ENCODE results near the gene SHOC2.

Gene SHOC2

GRCh38 chr10:110971638-110972037, 52.2 kb downstream of the SHOC2 start:
- Histone ChIP-seq H3K9ac (ENCODE audit: low read length) (no peak overlapping the region), H2AK5ac (ENCODE audit: low read length) (no peak overlapping the region), H2BK120ac (ENCODE audit: low read depth, low read length) (no peak overlapping the region), H3K79me2 (ENCODE audit: control insufficient read depth, insufficient read depth, low read length) (peaks cover 4% of the 10 kb centered on the region), H3K27ac (ENCODE audit: low read depth, low read length) (no peak overlapping the region), H3K4me3 (ENCODE audit: low read length) (no peak overlapping the region), H3K4ac (ENCODE audit: low read depth, low read length) (no peak overlapping the region), H3K18ac (ENCODE audit: low read length) (no peak overlapping the region), H3K56ac (ENCODE audit: low read length) (no peak overlapping the region), H3K79me1 (ENCODE audit: low read length) (no peaks in the 10 kb centered on the region), H2BK15ac (replicated peaks; ENCODE audit: low read depth) (no peak overlapping the region), H3K4me1 (ENCODE audit: control insufficient read depth, low read depth, low read length) (no peaks in the 10 kb centered on the region), H4K8ac (ENCODE audit: low read depth, low read length) (no peak overlapping the region), H3K23ac (ENCODE audit: low read length) (no peak overlapping the region), H4K5ac (ENCODE audit: low read length) (no peak overlapping the region), H3K36me3 (ENCODE audit: control insufficient read depth, insufficient read depth, low read length) (no peaks in the 10 kb centered on the region), H3K4me2 (ENCODE audit: low read length) (no peak overlapping the region), H3K27me3 (ENCODE audit: insufficient read depth, low read length, poor library complexity) (no peaks in the 10 kb centered on the region), H2BK5ac (ENCODE audit: low read length) (no peak overlapping the region)
- DNase-seq = no peak

DNA sequence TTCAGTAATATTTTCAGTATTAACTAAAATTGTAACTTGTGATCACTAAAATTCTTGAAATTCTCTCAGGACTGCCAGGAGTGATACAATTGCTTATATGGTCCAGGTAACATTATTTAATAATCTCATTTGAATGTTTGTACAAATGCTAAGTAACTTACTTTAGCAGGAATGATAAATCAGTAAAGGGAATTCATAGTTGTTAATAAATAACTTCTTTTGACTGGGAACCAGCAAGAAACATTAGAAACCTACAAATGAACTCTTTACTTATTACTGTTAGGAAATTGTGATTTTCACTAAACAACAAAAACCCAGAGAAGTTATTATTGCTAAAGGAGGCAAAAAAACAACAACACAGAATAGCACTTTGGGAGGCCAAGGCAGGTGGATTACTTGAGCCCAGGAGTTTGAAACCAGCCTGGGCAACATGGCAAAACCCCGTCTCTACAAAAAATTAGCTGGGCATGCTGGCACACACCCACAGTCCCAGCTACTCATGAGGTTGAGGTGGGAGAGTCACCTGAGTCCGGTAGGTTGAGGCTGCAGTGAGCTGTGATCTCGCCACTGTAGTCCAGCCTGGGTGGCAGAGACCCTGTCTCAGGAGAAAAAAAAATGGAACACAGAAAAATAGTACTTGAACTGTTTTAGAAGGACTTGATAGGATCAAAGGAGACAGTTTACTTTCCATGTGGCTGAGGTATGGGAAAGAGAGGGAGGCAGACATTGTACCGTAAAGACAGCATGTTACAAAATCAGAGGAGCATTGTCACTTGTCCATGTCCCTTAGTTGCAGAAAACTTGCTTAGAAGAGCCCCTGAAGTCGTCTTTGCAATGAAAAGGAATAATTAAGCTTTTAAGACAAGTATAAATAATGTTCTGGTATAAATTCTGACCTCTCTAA, 53.1 kb downstream of the SHOC2 start:
- no peak overlapping the region for H3K18ac ChIP-seq (ENCODE audit: low read length)
- no peak overlapping the region for H3K27ac ChIP-seq (ENCODE audit: low read depth, low read length)
- peaks cover 4% of the 10 kb centered on the region for H3K79me2 ChIP-seq (ENCODE audit: control insufficient read depth, insufficient read depth, low read length)
- H3K36me3 ChIP-seq (ENCODE audit: control insufficient read depth, insufficient read depth, low read length) = no peaks in the 10 kb centered on the region
- no peak overlapping the region for H3K23ac ChIP-seq (ENCODE audit: low read length)
- no peak overlapping the region for H2AK5ac ChIP-seq (ENCODE audit: low read length)
- no peak for DNase-seq
- H3K4me2 ChIP-seq (ENCODE audit: low read length) = no peak overlapping the region
- no peak overlapping the region for H3K4me3 ChIP-seq (ENCODE audit: low read length)
- no peak overlapping the region for H2BK15ac ChIP-seq (replicated peaks; ENCODE audit: low read depth)
- no peaks in the 10 kb centered on the region for H3K27me3 ChIP-seq (ENCODE audit: insufficient read depth, low read length, poor library complexity)
- H2BK120ac ChIP-seq (ENCODE audit: low read depth, low read length) = no peak overlapping the region
- no peak overlapping the region for H3K9ac ChIP-seq (ENCODE audit: low read length)
- no peaks in the 10 kb centered on the region for H3K79me1 ChIP-seq (ENCODE audit: low read length)
- no peaks in the 10 kb centered on the region for H3K4me1 ChIP-seq (ENCODE audit: control insufficient read depth, low read depth, low read length)
- no peak overlapping the region for H3K56ac ChIP-seq (ENCODE audit: low read length)
- no peak overlapping the region for H2BK5ac ChIP-seq (ENCODE audit: low read length)
- H3K4ac ChIP-seq (ENCODE audit: low read depth, low read length) = no peak overlapping the region
- H4K8ac ChIP-seq (ENCODE audit: low read depth, low read length) = no peak overlapping the region
- H4K5ac ChIP-seq (ENCODE audit: low read length) = no peak overlapping the region
- no CpG with 5 or more reads among the region's 5 CpGs for WGBS (ENCODE audit: extremely low coverage, insufficient coverage, low lambda C conversion rate)

- no CpG with 5 or more reads among the region's 3 CpGs for WGBS (ENCODE audit: extremely low coverage, insufficient coverage, low lambda C conversion rate)
Observed at GRCh38 chr10:110973400-110973799, 54.0 kb downstream of the SHOC2 start.

GRCh38 chr10:110976577-110976976, 57.2 kb downstream of the SHOC2 start:
- WGBS (ENCODE audit: extremely low coverage, insufficient coverage, low lambda C conversion rate) = no CpG with 5 or more reads among the region's 1 CpG
- no peak overlapping the region for H2BK15ac ChIP-seq (replicated peaks; ENCODE audit: low read depth)

More at GRCh38 chr10:110973400-110973799, 54.0 kb downstream of the SHOC2 start:
- peaks cover 2% of the 10 kb centered on the region for H3K79me1 ChIP-seq (ENCODE audit: low read length)
- no peak overlapping the region for H2BK5ac ChIP-seq (ENCODE audit: low read length)
- H3K36me3 ChIP-seq (ENCODE audit: control insufficient read depth, insufficient read depth, low read length) = no peaks in the 10 kb centered on the region
- no peak for DNase-seq
- peaks cover 5% of the 10 kb centered on the region for H3K79me2 ChIP-seq (ENCODE audit: control insufficient read depth, insufficient read depth, low read length)
- H3K18ac ChIP-seq (ENCODE audit: low read length) = no peak overlapping the region
- H2BK15ac ChIP-seq (replicated peaks; ENCODE audit: low read depth) = no peak overlapping the region
- H3K23ac ChIP-seq (ENCODE audit: low read length) = no peak overlapping the region
- H4K8ac ChIP-seq (ENCODE audit: low read depth, low read length) = no peak overlapping the region
- H2AK5ac ChIP-seq (ENCODE audit: low read length) = no peak overlapping the region
- no peaks in the 10 kb centered on the region for H3K27me3 ChIP-seq (ENCODE audit: insufficient read depth, low read length, poor library complexity)
- H3K4ac ChIP-seq (ENCODE audit: low read depth, low read length) = no peak overlapping the region
- no peak overlapping the region for H2BK120ac ChIP-seq (ENCODE audit: low read depth, low read length)
- no peaks in the 10 kb centered on the region for H3K4me1 ChIP-seq (ENCODE audit: control insufficient read depth, low read depth, low read length)
- no peak overlapping the region for H3K9ac ChIP-seq (ENCODE audit: low read length)
- H4K5ac ChIP-seq (ENCODE audit: low read length) = no peak overlapping the region
- H3K4me2 ChIP-seq (ENCODE audit: low read length) = no peak overlapping the region
- H3K56ac ChIP-seq (ENCODE audit: low read length) = no peak overlapping the region
- no peak overlapping the region for H3K27ac ChIP-seq (ENCODE audit: low read depth, low read length)
- H3K4me3 ChIP-seq (ENCODE audit: low read length) = no peak overlapping the region

DNA sequence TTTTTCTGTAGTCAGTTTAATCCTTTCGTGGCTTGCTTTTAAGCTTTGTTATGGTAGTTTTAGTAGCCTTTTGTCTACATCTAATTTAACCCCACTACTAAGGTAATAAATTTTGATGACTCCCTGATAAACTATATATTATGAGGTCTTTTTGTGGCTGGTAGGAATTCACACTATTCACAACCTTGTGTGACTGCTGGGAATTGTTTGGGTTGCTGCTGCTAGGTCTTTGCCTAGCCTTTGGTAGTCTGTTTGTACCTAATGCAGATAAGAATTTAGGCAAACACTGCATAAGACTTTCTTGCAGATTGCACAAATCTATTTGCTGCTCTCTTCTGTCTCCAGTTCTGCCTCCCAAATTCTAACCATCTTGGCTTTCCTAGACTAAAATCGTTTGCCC, 58.3 kb downstream of the SHOC2 start:
- H2BK15ac ChIP-seq (replicated peaks; ENCODE audit: low read depth) = no peak overlapping the region
- peaks cover 2% of the 10 kb centered on the region for H3K4me1 ChIP-seq (ENCODE audit: control insufficient read depth, low read depth, low read length)
- no peaks in the 10 kb centered on the region for H3K36me3 ChIP-seq (ENCODE audit: control insufficient read depth, insufficient read depth, low read length)
- H4K5ac ChIP-seq (ENCODE audit: low read length) = no peak overlapping the region
- no peak overlapping the region for H4K8ac ChIP-seq (ENCODE audit: low read depth, low read length)
- no peak overlapping the region for H2BK5ac ChIP-seq (ENCODE audit: low read length)
- WGBS (ENCODE audit: extremely low coverage, insufficient coverage, low lambda C conversion rate) = no CpG with 5 or more reads among the region's 2 CpGs
- no peak overlapping the region for H3K27ac ChIP-seq (ENCODE audit: low read depth, low read length)
- H3K9ac ChIP-seq (ENCODE audit: low read length) = no peak overlapping the region
- no peak overlapping the region for H3K4me2 ChIP-seq (ENCODE audit: low read length)
- H3K23ac ChIP-seq (ENCODE audit: low read length) = no peak overlapping the region
- H3K79me1 ChIP-seq (ENCODE audit: low read length) = peaks cover 9% of the 10 kb centered on the region
- no peak overlapping the region for H3K56ac ChIP-seq (ENCODE audit: low read length)
- no peaks in the 10 kb centered on the region for H3K27me3 ChIP-seq (ENCODE audit: insufficient read depth, low read length, poor library complexity)
- peaks cover 9% of the 10 kb centered on the region for H3K79me2 ChIP-seq (ENCODE audit: control insufficient read depth, insufficient read depth, low read length)
- H2BK120ac ChIP-seq (ENCODE audit: low read depth, low read length) = no peak overlapping the region
- no peak overlapping the region for H2AK5ac ChIP-seq (ENCODE audit: low read length)
- no peak overlapping the region for H3K18ac ChIP-seq (ENCODE audit: low read length)
- H3K4ac ChIP-seq (ENCODE audit: low read depth, low read length) = no peak overlapping the region
- H3K4me3 ChIP-seq (ENCODE audit: low read length) = no peak overlapping the region
- peak; percentile 28 for DNase-seq

More at GRCh38 chr10:110976577-110976976, 57.2 kb downstream of the SHOC2 start:
- H3K23ac ChIP-seq (ENCODE audit: low read length) = no peak overlapping the region
- H3K4ac ChIP-seq (ENCODE audit: low read depth, low read length) = no peak overlapping the region
- DNase-seq = no peak
- H3K4me3 ChIP-seq (ENCODE audit: low read length) = no peak overlapping the region
- H3K36me3 ChIP-seq (ENCODE audit: control insufficient read depth, insufficient read depth, low read length) = no peaks in the 10 kb centered on the region
- no peak overlapping the region for H2BK5ac ChIP-seq (ENCODE audit: low read length)
- peaks cover 9% of the 10 kb centered on the region for H3K79me1 ChIP-seq (ENCODE audit: low read length)
- no peak overlapping the region for H2BK120ac ChIP-seq (ENCODE audit: low read depth, low read length)
- H3K4me2 ChIP-seq (ENCODE audit: low read length) = no peak overlapping the region
- H3K27me3 ChIP-seq (ENCODE audit: insufficient read depth, low read length, poor library complexity) = no peaks in the 10 kb centered on the region
- H3K27ac ChIP-seq (ENCODE audit: low read depth, low read length) = no peak overlapping the region
- no peak overlapping the region for H3K18ac ChIP-seq (ENCODE audit: low read length)
- no peak overlapping the region for H4K8ac ChIP-seq (ENCODE audit: low read depth, low read length)
- peaks cover 2% of the 10 kb centered on the region for H3K4me1 ChIP-seq (ENCODE audit: control insufficient read depth, low read depth, low read length)
- peaks cover 9% of the 10 kb centered on the region for H3K79me2 ChIP-seq (ENCODE audit: control insufficient read depth, insufficient read depth, low read length)
- H2AK5ac ChIP-seq (ENCODE audit: low read length) = no peak overlapping the region
- H4K5ac ChIP-seq (ENCODE audit: low read length) = no peak overlapping the region
- no peak overlapping the region for H3K56ac ChIP-seq (ENCODE audit: low read length)
- H3K9ac ChIP-seq (ENCODE audit: low read length) = no peak overlapping the region

DNA sequence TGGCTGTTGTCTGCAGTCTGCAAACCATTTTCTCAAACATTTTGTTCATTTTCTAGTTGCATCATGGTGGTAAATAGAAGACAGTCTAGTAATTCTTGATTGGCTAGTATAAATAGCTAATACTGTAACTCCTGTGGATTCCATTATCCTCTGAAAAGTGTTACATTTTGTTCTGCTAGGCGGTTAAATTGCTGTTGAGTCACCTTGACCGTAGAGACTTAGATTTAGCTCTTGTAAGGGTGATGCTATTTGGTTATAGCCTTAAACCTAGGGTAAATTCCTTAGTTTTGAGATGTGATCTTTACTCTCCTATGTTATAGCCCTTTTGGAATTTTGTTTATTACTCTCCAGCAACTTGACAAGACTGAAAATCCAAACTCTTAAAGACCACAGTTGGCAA, 58.8 kb downstream of the SHOC2 start:
- no peak overlapping the region for H3K56ac ChIP-seq (ENCODE audit: low read length)
- peaks cover 9% of the 10 kb centered on the region for H3K79me1 ChIP-seq (ENCODE audit: low read length)
- H3K4me2 ChIP-seq (ENCODE audit: low read length) = no peak overlapping the region
- H4K8ac ChIP-seq (ENCODE audit: low read depth, low read length) = no peak overlapping the region
- H3K4me3 ChIP-seq (ENCODE audit: low read length) = no peak overlapping the region
- peaks cover 2% of the 10 kb centered on the region for H3K4me1 ChIP-seq (ENCODE audit: control insufficient read depth, low read depth, low read length)
- no peak overlapping the region for H2BK5ac ChIP-seq (ENCODE audit: low read length)
- no peak overlapping the region for H2BK120ac ChIP-seq (ENCODE audit: low read depth, low read length)
- H3K36me3 ChIP-seq (ENCODE audit: control insufficient read depth, insufficient read depth, low read length) = no peaks in the 10 kb centered on the region
- peak overlapping the region; percentile 92 for H3K18ac ChIP-seq (ENCODE audit: low read length)
- WGBS (ENCODE audit: extremely low coverage, insufficient coverage, low lambda C conversion rate) = no CpG with 5 or more reads among the region's 2 CpGs
- DNase-seq = peak; percentile 23
- no peak overlapping the region for H2AK5ac ChIP-seq (ENCODE audit: low read length)
- no peak overlapping the region for H3K23ac ChIP-seq (ENCODE audit: low read length)
- H3K27ac ChIP-seq (ENCODE audit: low read depth, low read length) = no peak overlapping the region
- H4K5ac ChIP-seq (ENCODE audit: low read length) = no peak overlapping the region
- peaks cover 7% of the 10 kb centered on the region for H3K79me2 ChIP-seq (ENCODE audit: control insufficient read depth, insufficient read depth, low read length)
- no peak overlapping the region for H3K9ac ChIP-seq (ENCODE audit: low read length)
- H3K4ac ChIP-seq (ENCODE audit: low read depth, low read length) = no peak overlapping the region
- no peaks in the 10 kb centered on the region for H3K27me3 ChIP-seq (ENCODE audit: insufficient read depth, low read length, poor library complexity)
- H2BK15ac ChIP-seq (replicated peaks; ENCODE audit: low read depth) = no peak overlapping the region
